Neutrophil (primary cell): ENCODE measurements around the gene SF3B3.
"Not testable (repeated sequence)": the region's sequence is repeated elsewhere in the genome, so short reads cannot be mapped to it uniquely, and the experiment has no call there.

Experiments
- H3K27ac ChIP-seq: fragments of 200-600 bp; sonication (generic); 2 replicates; pipeline ENCODE4 v1.5.1; 2016; ENCODE audit warnings: mild to moderate bottlenecking, moderate library complexity
- H3K27me3 ChIP-seq: fragments of 200-600 bp; sonication (generic); 2 replicates; pipeline ENCODE4 v1.6.0; 2016; ENCODE audit warnings: mild to moderate bottlenecking
- H3K36me3 ChIP-seq: fragments of 200-600 bp; sonication (generic); 2 replicates; pipeline ENCODE4 v1.5.1; 2017
- H3K4me1 ChIP-seq, 2 experiments: fragments of 200-600 bp in 1 of 2; sonication (generic) in 1 of 2; 1 replicate in 1 of 2; 2 replicates in 1 of 2; pipeline versions ENCODE4 v1.5.1 to v1.6.1; 2013 to 2016; ENCODE audit warnings: low read depth in 1 of 2, low read length in 1 of 2, mild to moderate bottlenecking in 1 of 2, moderate library complexity in 1 of 2; ENCODE audit not compliant: control insufficient read depth in 1 of 2, insufficient read depth in 1 of 2
- H3K4me3 ChIP-seq, 2 experiments: fragments of 200-600 bp in 1 of 2; sonication (generic) in 1 of 2; 1 replicate in 1 of 2; 2 replicates in 1 of 2; pipeline ENCODE4 v1.5.1; 2013 to 2016; ENCODE audit warnings: low read depth in 1 of 2, low read length in 1 of 2, mild to moderate bottlenecking in 1 of 2, moderate library complexity in 1 of 2
- H3K9me3 ChIP-seq: fragments of 200-600 bp; sonication (generic); 2 replicates; pipeline ENCODE4 v1.5.1; 2016
- CTCF ChIP-seq: fragments of 200-600 bp; sonication (generic); IDR thresholded peaks from 2 replicates; pipeline ENCODE4 v1.5.1; 2016; ENCODE audit warnings: antibody characterized with exemption

SF3B3 gene

GRCh38 chr16:70526403-70526802 is 2.8 kb downstream of the SF3B3 start:
- no peak for TF ChIP-seq CTCF
- no peaks in the 10 kb centered on the region for H3K9me3 ChIP-seq
- H3K4me1 ChIP-seq: peaks cover 23 to 26% of the 10 kb centered on the region in 2 experiments
- H3K36me3 ChIP-seq: peaks cover 22% of the 10 kb centered on the region
- no peak overlapping the region for H3K27ac ChIP-seq
- H3K4me3 ChIP-seq: no peak overlapping the region
- H3K27me3 ChIP-seq: no peaks in the 10 kb centered on the region

GRCh38 chr16:70527315-70527996 is 3.8 kb downstream of the SF3B3 start:
- TF ChIP-seq CTCF: no peak
- Histone ChIP-seq H3K4me1 (peaks cover 19 to 22% of the 10 kb centered on the region in 2 experiments), H3K36me3 (peaks cover 33% of the 10 kb centered on the region), H3K27me3 (no peaks in the 10 kb centered on the region), H3K9me3 (no peaks in the 10 kb centered on the region), H3K27ac (no peak overlapping the region), H3K4me3 (no peak overlapping the region)

- Histone ChIP-seq H3K36me3 (peaks cover 51% of the 10 kb centered on the region), H3K27me3 (no peaks in the 10 kb centered on the region), H3K4me3 (no peak overlapping the region), H3K9me3 (no peaks in the 10 kb centered on the region), H3K4me1 (peaks cover 11 to 12% of the 10 kb centered on the region in 2 experiments), H3K27ac (no peak overlapping the region)
- TF ChIP-seq CTCF: no peak
Measured at GRCh38 chr16:70529051-70529777, 5.6 kb downstream of the SF3B3 start.

- H3K27me3 ChIP-seq, H3K27ac ChIP-seq, H3K4me1 ChIP-seq, H3K9me3 ChIP-seq, H3K4me3 ChIP-seq: not testable (repeated sequence)
- H3K36me3 ChIP-seq: peaks cover 58% of the 10 kb centered on the region
Measured at GRCh38 chr16:70529954-70530353, 6.3 kb downstream of the SF3B3 start.

- no peaks in the 10 kb centered on the region for H3K9me3 ChIP-seq
- H3K27ac ChIP-seq: no peak overlapping the region
- peaks cover 95% of the 10 kb centered on the region for H3K36me3 ChIP-seq
- TF ChIP-seq CTCF: no peak
- H3K4me3 ChIP-seq: no peak overlapping the region
- H3K4me1 ChIP-seq: no peaks in the 10 kb centered on the region
- H3K27me3 ChIP-seq: no peaks in the 10 kb centered on the region
Measured at GRCh38 chr16:70534971-70535370, 11.4 kb downstream of the SF3B3 start.

GRCh38 chr16:70540994-70541393 is 17.4 kb downstream of the SF3B3 start:
- H3K27me3 ChIP-seq: no peaks in the 10 kb centered on the region
- no peaks in the 10 kb centered on the region for H3K4me1 ChIP-seq
- H3K4me3 ChIP-seq: no peak overlapping the region
- TF ChIP-seq CTCF: no peak
- no peak overlapping the region for H3K27ac ChIP-seq
- H3K9me3 ChIP-seq: no peaks in the 10 kb centered on the region
- peaks cover 99% of the 10 kb centered on the region for H3K36me3 ChIP-seq
